GM19463 (cell line): ENCODE measurements around the gene DENND1C.

ENCODE experiments used
- ATAC-seq: cut with Tn5 transposase; IDR thresholded peaks from one replicate; pipeline ENCODE4 v1.9.1; 2021; ENCODE audit warnings: mild to moderate bottlenecking, moderate library complexity; ENCODE audit not compliant: unreplicated experiment

DENND1C gene, protein sequence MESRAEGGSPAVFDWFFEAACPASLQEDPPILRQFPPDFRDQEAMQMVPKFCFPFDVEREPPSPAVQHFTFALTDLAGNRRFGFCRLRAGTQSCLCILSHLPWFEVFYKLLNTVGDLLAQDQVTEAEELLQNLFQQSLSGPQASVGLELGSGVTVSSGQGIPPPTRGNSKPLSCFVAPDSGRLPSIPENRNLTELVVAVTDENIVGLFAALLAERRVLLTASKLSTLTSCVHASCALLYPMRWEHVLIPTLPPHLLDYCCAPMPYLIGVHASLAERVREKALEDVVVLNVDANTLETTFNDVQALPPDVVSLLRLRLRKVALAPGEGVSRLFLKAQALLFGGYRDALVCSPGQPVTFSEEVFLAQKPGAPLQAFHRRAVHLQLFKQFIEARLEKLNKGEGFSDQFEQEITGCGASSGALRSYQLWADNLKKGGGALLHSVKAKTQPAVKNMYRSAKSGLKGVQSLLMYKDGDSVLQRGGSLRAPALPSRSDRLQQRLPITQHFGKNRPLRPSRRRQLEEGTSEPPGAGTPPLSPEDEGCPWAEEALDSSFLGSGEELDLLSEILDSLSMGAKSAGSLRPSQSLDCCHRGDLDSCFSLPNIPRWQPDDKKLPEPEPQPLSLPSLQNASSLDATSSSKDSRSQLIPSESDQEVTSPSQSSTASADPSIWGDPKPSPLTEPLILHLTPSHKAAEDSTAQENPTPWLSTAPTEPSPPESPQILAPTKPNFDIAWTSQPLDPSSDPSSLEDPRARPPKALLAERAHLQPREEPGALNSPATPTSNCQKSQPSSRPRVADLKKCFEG

GRCh38 chr19:6481541-6482342, at the start of gene DENND1C:
Gene DENND1C, minus strand, starts transcription at chr19:6481787. Its CDS starts 92 bp downstream, at chr19:6481695.
- peak; percentile 47 for ATAC-seq

- ATAC-seq = no peak
Observed at GRCh38 chr19:6530386-6531162, 49.0 kb upstream of the DENND1C start, which contains the start of gene TNFSF9. Gene TNFSF9, plus strand, starts transcription at chr19:6531026. Its CDS starts 11 bp downstream, at chr19:6531037.

DNA sequence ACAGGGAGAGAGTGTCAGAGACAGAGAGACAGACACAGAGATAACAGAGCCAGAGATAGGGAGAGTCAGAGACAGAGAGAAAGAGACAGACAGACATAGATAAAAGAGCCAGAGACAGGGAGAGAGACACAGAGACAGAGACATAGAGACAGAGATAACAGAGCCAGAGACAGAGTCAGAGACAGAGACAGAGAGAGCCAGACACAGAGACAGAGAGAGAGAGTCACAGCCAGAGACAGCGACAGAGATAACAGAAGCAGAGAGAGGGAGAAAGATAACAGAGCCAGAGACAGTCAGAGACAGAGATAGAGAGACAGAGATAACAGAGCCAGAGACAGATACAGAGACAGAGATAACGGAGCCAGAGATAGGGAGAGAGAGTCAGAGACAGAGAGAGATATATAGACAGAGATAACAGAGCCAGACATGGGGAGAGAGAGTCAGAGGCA, 48.4 kb upstream of the DENND1C start:
- ATAC-seq = no peak

GRCh38 chr19:6529351-6529750, 47.8 kb upstream of the DENND1C start:
- no peak for ATAC-seq

- no peak for ATAC-seq
Observed at GRCh38 chr19:6528544-6529121, 47.0 kb upstream of the DENND1C start.

- peak; percentile 40 for ATAC-seq
Observed at GRCh38 chr19:6527893-6528543, 46.4 kb upstream of the DENND1C start.

- ATAC-seq = no peak
Observed at GRCh38 chr19:6524311-6524710, 42.7 kb upstream of the DENND1C start.

DNA sequence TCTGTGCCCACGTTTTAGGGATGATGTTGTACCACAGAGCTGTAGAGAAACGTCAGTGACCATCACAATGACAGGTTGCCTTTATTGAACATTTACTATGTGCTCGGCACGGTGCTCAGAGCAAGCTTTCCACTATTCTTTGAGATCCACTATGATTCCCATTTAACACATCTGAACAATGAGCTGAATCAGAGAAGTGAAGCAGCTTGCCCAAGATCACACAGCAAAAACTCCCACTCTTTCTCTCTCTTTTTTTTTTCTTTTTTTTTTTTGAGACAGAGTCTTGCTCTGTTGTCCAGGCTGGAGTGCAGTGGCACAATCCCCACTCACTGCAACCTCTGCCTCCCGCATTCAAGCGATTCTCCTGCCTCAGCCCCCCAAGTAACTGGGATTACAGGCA, 41.1 kb upstream of the DENND1C start:
- ATAC-seq = no peak

DNA sequence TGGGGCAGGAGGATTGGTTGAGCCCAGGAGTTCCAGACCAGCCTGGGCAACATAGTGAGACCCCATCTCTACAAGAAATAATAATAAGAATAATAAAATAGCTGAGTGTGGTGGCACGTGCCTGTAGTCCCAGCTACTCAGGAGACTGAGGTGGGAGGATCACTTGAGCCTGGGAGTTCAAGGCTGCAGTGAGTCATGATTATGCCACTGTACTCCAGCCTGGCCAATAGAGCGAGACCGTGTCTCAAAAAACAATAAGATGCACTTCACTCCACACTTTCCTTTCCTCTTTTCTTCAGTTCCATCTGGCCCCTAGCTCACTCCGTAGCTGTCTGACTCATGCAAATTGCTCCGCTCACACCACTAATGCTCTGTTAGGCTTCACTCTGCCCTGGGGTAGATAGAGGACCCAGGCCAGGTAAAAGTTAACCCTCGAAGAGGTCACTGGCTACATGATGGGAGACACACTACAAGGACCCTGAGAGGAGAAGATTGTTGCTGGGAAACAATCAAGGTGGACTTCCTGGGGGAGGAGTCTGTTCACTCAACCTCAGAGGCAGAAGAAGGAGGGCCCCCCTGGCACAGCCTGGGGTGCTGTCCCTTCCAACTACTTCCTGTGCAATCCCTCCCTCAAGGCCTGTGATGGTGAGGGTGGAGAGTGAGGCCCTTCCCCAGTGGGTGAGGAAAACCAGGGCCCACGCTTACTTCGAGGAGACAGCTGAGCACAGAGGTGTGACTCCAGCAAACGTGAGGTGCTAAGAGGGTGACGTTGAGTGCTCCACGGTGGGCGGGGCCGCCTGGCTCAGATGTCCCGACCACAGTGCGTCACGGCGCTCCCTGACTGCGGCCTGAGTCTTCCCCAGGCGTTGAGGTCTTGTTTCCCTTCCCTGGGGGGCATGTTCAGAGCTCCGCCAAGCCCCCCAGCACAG, 40.4 kb upstream of the DENND1C start:
- ATAC-seq = peak; percentile 38

DNA sequence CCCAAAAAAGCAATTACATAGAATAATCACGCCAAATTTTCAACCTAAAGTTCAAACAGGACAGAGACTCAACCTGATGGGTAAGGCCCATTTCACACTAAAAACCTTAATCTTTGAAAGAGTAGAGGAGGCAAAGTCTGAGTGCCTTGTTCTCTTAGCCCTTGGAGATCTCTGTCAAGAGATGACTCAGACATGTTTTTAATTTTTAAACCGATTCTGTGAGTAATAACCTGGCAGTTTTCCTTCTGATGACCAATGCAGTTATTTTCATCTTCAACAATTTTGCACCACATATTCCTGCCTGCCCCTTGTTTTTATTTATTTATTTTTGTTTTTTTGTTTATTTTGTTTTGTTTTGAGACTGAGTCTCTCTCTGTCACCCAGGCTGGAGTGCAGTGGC, 37.7 kb upstream of the DENND1C start:
- no peak for ATAC-seq

GRCh38 chr19:6518145-6518911, 36.7 kb upstream of the DENND1C start:
- ATAC-seq = no peak

GRCh38 chr19:6516659-6517291, 35.2 kb upstream of the DENND1C start:
- peak; percentile 49 for ATAC-seq

GRCh38 chr19:6516018-6516658, 34.6 kb upstream of the DENND1C start:
- peak; percentile 41 for ATAC-seq

DNA sequence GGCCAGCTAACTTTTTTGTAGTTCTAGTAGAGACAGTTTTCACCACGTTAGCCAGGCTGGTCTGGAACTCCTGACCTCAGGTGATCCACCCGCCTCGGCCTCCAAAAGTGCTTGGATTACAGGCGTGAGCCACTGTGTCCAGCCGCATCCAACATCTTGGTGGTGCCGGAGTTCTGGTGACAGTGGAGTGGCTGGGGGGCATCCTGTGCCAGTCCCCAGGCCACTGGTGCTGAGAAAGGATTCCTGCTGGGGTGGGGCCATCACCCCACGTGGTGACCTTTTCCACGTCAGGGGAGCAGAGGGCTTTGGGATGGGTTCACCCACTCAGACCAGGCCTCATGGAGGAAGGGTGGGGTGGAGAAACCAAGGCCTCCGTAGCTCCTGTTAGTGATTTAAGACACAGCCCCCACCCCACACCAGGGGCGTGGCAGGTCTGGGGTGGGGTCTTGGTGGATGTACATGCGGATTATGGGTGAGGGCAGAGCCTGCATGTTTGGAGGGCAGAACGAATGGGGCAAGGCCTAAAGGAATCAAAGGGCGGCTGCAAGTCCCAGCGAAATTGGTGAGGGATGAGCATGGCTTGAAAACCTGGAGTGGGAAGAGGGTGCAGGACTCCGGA, 33.4 kb upstream of the DENND1C start:
- no peak for ATAC-seq

GRCh38 chr19:6514089-6514488, 32.5 kb upstream of the DENND1C start:
- ATAC-seq = no peak

DNA sequence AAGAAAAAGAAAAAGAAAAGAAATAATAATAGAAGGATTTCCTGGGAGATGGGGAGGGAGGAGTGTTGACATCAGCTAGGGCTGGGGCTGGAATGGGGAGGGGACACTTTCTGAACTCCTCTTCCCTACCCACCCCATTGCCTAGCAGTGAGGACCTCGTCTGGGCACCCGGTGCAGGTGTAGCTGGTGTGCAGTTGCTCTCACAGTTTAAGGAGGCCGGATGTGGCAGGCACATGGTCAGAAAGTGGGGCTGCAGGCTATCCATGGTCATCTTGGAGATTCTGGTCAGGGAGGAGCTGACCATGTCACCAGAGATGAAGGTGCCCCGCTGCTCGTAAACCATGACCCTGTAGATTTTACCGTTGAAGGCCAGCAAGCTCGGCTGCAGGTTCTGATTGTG, 29.0 kb upstream of the DENND1C start:
- ATAC-seq = no peak
